Dermis blood vessel endothelial cell (primary cell): ENCODE results near the gene TRAPPC2L. TPM values are rescaled to one million over a fixed set of nuclear protein-coding genes. Genes with fewer than 3 reads are reported as not detected.

Source experiments
- DNase-seq: peaks from one replicate; pipeline ENCODE4 v3.0.0; 2010
- total RNA-seq: library from RNA; depleted of rRNA; stranded (reverse); fragments of >200 nt; gene quantifications from 2 replicates; pipeline ENCODE4 v1.2.3, GENCODE V29; 2014

The TRAPPC2L gene
- total RNA-seq, 1 donor from 2014 or later, result 46.6 TPM

DNA sequence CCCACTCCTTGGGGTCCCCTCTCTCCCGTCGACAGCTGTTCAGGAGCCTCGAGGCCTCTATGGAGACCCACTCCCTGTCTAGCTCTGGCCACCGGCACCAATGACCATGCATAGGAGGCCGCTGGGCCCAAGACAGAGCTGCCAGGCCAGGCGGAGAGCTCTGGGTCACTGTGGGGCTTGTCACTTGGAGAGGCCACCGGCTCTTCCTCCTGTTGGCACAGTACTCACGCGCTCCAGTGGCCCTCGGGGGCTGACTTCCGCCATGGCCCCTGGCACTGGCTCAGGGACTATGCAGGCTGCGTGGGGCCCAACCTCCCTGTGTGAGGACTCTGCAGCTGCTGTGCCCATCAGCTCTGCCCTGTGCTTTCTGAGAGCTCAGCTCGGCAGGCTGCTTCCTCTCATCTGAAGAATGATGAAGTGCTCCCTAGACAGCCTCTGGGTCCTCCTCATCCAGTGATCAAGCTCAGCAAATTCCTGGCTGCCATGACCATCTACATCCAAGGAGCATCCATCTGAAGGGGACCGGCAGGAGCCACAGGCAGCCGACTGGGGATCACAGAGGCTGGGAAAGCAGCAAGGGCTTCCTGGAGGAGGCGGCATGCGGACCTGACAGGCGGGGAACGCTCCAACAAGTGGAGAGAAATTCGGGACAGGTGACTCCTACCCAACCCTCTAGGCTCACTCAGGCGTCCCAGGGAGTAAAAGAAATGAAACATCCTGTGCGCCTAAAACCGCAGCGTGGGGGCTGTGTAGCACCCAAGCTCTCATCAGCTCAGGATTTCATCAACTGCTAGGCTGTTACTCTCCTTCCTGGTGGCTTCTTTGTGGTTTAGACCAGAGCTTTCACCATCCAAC lies 17.0 kb upstream of the TRAPPC2L start:
- DNase-seq, result no peak

GRCh38 chr16:88840600-88841215 lies 16.2 kb upstream of the TRAPPC2L start:
- DNase-seq, result no peak

DNA sequence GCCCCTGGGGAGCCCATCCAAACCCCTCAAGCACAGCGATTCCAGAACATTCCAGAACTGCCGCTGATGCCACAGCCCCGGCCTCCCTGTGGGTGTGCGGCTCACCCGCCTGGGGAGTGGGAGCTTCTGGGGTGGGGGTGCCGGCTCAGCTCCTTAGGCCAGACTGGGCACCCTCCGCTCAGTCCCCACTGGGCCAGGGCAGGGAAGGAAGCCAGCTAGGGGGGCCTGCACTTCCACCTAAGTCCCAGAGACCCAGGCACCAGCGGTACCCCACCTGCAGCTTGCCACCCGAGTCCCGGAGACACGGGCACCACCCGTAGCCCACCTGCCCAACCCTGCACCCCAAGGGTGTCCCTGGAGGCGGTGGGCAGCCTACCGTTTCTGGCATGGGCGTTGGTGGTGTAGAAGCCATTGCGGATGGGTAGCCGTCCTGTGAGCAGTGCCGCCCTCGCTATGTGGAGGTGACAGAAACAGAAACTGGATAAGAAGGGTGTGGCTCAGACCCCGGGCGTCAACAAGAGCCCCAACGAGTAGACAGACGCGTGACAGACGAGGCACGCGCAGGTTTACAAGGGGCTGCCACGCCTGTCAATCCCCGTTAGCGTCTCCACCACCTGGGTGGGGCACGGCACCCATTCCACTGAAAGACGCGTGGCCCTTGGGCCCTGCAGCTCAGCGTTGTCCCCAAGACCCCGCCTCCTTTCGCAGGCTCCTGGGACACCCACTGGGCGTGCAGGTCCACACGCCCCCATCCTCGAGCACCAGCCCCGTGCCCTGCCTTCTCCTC lies 15.2 kb upstream of the TRAPPC2L start:
- no peak for DNase-seq

DNA sequence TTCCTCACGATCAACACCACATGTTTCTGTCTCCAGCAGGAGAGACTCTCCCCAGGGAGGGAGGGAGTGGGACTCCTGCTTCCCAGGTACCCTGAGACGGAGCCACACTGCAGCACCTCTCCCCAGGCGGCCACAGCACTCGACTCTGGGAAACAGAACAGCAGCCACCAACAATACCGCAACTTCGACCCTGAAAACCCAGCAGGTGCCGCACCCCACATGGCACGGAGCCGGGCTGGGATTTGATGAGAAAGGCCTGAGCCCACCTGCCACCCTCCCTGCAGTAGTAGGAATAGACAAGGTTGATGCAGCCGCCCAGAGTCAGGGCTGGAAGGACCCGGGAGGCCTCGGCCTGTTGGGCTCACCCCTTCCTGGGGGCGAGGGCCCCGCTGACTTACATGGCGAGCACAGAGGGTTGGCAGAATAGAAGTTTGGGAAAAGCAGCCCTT lies 14.6 kb upstream of the TRAPPC2L start:
- no peak for DNase-seq

- no peak for DNase-seq
Observed at GRCh38 chr16:88842806-88843205, 14.1 kb upstream of the TRAPPC2L start.

DNA sequence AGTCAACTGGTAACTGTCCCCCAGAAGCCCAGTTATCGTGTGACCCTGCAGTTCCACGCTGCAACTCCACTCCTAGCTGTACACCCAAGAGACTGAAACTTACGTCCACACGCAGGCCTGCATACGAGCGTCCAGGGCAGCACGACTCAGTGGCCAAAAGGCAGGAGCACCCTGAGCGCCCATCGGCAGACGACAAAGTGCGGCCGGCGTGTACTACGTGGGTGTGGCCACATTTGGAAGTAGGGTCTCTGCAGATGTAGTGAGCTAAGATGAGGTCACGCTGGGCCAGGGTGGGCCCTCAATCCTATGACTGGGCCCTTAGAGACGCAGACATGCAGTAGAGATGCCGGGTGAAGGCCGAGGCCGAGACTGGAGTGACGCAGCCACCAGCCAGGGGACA lies 13.7 kb upstream of the TRAPPC2L start:
- DNase-seq, result no peak

GRCh38 chr16:88844419-88845036 lies 12.4 kb upstream of the TRAPPC2L start:
- DNase-seq, result no peak

- no peak for DNase-seq
Observed at GRCh38 chr16:88846088-88846487, 10.8 kb upstream of the TRAPPC2L start.

GRCh38 chr16:88847654-88848053 lies 9.3 kb upstream of the TRAPPC2L start:
- no peak for DNase-seq

- DNase-seq, result no peak
Observed at GRCh38 chr16:88848557-88848956, 8.4 kb upstream of the TRAPPC2L start.

DNA sequence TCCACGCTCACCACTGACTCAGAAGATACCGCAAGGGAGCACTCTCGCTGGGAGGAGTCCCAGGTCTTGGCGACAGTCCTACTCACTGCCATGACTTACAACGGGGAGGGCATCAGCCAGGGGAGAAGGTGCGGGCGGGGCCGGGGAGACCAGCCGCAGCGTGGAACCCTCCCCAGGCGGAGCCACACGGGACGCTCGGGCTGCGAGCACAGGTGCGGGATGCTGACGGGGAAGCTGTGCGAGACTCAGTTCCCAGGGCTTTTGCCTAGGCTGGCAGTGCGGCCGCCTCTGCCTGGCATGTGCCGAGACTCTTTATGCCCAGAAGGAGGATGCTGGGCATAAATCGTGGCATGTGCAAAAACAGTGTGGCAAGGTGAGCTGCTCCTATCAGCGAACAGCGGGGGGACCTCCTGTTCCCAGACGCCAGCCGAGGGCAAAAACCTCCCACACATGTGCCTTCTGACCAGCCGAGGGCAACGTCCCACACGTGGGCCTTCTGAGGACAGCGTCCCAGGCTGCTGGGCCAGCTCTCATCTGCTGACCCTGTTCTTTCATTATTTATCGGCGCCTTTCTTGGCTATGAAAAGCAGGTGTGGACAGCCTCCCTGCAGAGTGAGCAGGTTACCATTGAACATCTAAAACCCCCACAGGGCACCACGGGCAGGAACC lies 6.3 kb upstream of the TRAPPC2L start:
- no peak for DNase-seq

DNA sequence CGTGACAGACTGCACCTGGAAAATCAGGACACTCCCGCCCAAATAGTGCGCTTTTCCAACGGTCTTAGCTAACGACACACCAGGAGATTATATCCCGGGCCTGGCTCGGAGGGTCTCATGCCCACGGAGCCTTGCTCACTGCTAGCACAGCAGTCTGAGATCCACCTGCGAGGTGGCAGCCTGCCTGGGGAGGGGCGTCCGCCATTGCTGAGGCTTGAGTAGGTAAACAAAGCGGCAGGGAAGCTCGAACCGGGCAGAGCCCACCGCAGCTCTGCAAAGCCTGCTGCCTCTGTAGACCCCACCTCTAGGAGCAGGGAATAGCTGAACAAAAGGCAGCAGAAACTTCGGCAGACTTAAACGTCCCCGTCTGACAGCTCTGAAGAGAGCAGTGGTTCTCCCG lies 5.3 kb upstream of the TRAPPC2L start:
- no peak for DNase-seq

GRCh38 chr16:88853325-88853941 lies 3.5 kb upstream of the TRAPPC2L start:
- no peak for DNase-seq

DNA sequence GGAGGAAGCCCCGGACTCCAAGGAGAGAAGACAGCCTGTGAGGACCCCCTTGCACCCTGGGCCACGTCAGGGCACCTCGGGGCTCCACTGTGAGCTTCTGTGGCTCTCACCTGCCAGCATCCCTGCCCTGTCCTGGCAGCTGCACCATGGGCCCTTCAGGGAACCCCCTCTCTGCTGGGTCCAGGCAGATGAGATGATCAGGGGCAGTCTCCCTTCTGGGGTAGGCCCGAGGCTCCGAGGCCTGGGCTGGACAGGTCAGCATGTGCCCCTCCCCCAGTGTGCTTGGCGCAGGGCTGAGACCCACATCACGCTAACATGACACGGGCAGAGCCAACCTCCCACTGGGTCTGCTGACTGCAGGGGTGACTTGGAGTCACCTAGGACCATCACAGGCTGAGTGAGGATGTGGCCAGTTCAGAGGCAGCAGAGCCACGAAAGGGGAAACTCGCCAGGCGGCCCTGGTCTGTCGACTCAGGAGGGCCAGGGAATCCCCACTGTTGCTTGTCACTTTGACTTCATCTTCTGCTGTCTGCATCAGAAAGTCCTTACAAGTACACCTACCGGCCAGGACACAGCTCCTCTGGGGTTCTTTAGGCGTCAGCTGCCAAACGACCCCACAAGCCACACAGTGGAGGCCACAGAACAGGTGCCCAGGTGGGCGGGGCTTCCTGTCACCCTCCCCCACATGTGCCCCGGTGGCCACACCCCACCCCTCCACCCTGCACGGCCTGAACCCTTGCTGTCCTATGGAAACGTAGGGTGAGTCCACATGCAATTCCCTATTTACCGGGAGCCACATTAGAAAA lies 2.4 kb upstream of the TRAPPC2L start:
- DNase-seq, result no peak

- DNase-seq, result no peak
Observed at GRCh38 chr16:88855176-88855575, 1.8 kb upstream of the TRAPPC2L start.

- no peak for DNase-seq
Observed at GRCh38 chr16:88855736-88856121, 1.2 kb upstream of the TRAPPC2L start.

GRCh38 chr16:88856122-88856827 lies 652 bp upstream of the TRAPPC2L start:
- peak; percentile 5 for DNase-seq

DNA sequence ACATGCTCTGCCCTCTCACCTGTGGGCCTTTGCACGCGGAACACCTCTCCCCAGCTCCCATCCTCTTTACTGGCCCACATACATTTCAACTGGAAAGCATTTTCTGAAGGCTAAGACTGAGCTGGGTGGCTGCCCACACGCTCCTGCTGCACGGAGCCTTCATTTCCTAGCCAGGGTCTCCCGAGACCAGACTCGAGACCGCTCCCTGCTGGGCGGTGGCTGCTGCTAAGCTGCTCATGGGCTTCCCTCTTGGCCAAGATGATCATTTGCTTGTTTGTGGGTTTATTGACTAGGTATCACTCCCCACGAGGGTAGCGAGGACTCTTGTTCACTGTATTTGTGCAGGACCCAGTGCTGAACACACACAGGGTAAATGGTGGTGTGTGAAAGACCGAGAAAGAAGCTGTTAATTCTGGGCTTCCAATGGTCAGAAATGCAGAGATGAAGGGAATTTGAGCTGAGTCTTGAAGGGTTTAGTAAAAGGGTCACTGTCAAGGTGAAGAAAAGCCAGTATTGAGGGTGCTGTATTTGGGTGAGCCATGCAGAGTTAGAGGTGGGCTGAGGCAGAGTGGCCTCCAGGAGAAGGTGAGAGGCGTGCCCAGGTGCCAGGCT lies 907 bp downstream of the TRAPPC2L start:
- DNase-seq, result peak; percentile 88

DNA sequence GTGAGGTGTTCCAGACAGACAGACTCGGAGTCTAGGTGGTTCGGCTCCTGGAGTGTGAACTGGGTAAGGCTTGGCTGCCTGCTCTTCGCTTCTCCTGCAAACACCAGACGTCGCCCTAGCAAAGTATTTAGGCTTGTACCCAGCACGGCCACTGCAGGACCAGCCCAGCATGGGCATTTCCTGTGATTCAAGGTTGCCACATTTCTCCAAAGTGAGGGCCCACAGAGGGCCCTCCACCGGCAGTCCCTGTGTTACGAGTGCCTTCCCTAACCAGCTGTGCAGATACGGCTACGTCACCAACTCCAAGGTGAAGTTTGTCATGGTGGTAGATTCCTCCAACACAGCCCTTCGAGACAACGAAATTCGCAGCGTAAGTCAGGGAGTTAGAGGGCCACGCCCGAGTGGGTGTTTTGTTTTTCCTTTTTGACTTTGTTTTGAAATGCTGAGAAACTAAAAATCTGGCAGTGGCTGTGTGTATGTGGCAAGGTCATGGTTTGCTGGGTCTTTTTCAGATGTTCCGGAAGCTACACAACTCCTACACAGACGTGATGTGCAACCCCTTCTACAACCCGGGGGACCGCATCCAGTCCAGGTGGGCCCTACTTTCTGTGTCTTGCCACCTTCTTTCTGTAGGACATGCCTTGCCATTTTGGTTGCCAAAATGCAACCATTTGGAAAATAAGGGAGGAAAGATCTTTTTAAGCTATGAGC lies 2.6 kb downstream of the TRAPPC2L start:
- no peak for DNase-seq
